ENCODE measurements around the gene SSC5D. TPM values are rescaled to one million over a fixed set of nuclear protein-coding genes. Genes with fewer than 3 reads are reported as not detected.

Gene SSC5D
- total and polyA plus RNA-seq, 2 experiments from 2014 or later: 0.23 to 0.69 TPM

GRCh38 chr19:55502197-55502952, 14.1 kb downstream of the SSC5D start:
- H3K27me3 Mint-ChIP-seq (ENCODE audit: insufficient read depth, low read depth, poor library complexity): peaks cover 37% of the 10 kb centered on the region
- Histone ChIP-seq H2AFZ (no peak overlapping the region), H3K4me2 (no peak overlapping the region), H3K27me3 (ENCODE audit: insufficient read depth) (peaks cover 32% of the 10 kb centered on the region), H3F3A (replicated peaks; ENCODE audit: low read depth) (no peaks in the 10 kb centered on the region), H4K20me1 (replicated peaks; ENCODE audit: insufficient read depth) (no peaks in the 10 kb centered on the region), H3K9me2 (ENCODE audit: insufficient read depth) (no peaks in the 10 kb centered on the region), H3K36me3 (ENCODE audit: insufficient read depth) (no peaks in the 10 kb centered on the region), H3K79me2 (replicated peaks; ENCODE audit: insufficient read depth) (no peaks in the 10 kb centered on the region), H3K4me3 (no peak overlapping the region), H3K27ac (ENCODE audit: low read depth) (no peak overlapping the region), H3K4me1 (ENCODE audit: insufficient read depth) (no peaks in the 10 kb centered on the region)
- no peak overlapping the region for H3K27ac Mint-ChIP-seq
- peaks cover 15% of the 10 kb centered on the region for H3K36me3 Mint-ChIP-seq (ENCODE audit: low read depth)
- peaks cover 21% of the 10 kb centered on the region for H3K9me3 Mint-ChIP-seq
- no peak for DNase-seq (ENCODE audit: low spot score)
- H3K4me1 Mint-ChIP-seq: no peaks in the 10 kb centered on the region
- TF ChIP-seq STAT1 (IDR thresholded peaks at IDR 0.05; ENCODE audit: unreplicated experiment) (no peak), EZH2phosphoT487 (IDR thresholded peaks at IDR 0.05; ENCODE audit: unreplicated experiment) (no peak), EZH2 (IDR thresholded peaks at IDR 0.05; ENCODE audit: low read depth, unreplicated experiment) (no peak), NANOG (IDR thresholded peaks at IDR 0.05; ENCODE audit: borderline replicate concordance) (no peak), CTCF (conservative IDR thresholded peaks at IDR 0.05; ENCODE audit: low read depth in 2 of 2) (no peak), ZNF331 (CRISPR knock-in tag; IDR thresholded peaks at IDR 0.05; ENCODE audit: low read depth) (no peak)
- TF ChIP-seq, protein P1, sequence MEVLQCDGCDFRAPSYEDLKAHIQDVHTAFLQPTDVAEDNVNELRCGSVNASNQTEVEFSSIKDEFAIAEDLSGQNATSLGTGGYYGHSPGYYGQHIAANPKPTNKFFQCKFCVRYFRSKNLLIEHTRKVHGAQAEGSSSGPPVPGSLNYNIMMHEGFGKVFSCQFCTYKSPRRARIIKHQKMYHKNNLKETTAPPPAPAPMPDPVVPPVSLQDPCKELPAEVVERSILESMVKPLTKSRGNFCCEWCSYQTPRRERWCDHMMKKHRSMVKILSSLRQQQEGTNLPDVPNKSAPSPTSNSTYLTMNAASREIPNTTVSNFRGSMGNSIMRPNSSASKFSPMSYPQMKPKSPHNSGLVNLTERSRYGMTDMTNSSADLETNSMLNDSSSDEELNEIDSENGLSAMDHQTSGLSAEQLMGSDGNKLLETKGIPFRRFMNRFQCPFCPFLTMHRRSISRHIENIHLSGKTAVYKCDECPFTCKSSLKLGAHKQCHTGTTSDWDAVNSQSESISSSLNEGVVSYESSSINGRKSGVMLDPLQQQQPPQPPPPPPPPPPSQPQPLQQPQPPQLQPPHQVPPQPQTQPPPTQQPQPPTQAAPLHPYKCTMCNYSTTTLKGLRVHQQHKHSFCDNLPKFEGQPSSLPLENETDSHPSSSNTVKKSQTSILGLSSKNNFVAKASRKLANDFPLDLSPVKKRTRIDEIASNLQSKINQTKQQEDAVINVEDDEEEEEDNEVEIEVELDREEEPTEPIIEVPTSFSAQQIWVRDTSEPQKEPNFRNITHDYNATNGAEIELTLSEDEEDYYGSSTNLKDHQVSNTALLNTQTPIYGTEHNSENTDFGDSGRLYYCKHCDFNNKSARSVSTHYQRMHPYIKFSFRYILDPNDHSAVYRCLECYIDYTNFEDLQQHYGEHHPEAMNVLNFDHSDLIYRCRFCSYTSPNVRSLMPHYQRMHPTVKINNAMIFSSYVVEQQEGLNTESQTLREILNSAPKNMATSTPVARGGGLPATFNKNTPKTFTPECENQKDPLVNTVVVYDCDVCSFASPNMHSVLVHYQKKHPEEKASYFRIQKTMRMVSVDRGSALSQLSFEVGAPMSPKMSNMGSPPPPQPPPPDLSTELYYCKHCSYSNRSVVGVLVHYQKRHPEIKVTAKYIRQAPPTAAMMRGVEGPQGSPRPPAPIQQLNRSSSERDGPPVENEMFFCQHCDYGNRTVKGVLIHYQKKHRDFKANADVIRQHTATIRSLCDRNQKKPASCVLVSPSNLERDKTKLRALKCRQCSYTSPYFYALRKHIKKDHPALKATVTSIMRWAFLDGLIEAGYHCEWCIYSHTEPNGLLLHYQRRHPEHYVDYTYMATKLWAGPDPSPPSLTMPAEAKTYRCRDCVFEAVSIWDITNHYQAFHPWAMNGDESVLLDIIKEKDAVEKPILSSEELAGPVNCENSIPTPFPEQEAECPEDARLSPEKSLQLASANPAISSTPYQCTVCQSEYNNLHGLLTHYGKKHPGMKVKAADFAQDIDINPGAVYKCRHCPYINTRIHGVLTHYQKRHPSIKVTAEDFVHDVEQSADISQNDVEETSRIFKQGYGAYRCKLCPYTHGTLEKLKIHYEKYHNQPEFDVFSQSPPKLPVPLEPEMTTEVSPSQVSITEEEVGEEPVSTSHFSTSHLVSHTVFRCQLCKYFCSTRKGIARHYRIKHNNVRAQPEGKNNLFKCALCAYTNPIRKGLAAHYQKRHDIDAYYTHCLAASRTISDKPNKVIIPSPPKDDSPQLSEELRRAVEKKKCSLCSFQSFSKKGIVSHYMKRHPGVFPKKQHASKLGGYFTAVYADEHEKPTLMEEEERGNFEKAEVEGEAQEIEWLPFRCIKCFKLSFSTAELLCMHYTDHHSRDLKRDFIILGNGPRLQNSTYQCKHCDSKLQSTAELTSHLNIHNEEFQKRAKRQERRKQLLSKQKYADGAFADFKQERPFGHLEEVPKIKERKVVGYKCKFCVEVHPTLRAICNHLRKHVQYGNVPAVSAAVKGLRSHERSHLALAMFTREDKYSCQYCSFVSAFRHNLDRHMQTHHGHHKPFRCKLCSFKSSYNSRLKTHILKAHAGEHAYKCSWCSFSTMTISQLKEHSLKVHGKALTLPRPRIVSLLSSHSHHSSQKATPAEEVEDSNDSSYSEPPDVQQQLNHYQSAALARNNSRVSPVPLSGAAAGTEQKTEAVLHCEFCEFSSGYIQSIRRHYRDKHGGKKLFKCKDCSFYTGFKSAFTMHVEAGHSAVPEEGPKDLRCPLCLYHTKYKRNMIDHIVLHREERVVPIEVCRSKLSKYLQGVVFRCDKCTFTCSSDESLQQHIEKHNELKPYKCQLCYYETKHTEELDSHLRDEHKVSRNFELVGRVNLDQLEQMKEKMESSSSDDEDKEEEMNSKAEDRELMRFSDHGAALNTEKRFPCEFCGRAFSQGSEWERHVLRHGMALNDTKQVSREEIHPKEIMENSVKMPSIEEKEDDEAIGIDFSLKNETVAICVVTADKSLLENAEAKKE (CRISPR knock-in tag; IDR thresholded peaks at IDR 0.05): no peak
- TF ChIP-seq, protein P2, sequence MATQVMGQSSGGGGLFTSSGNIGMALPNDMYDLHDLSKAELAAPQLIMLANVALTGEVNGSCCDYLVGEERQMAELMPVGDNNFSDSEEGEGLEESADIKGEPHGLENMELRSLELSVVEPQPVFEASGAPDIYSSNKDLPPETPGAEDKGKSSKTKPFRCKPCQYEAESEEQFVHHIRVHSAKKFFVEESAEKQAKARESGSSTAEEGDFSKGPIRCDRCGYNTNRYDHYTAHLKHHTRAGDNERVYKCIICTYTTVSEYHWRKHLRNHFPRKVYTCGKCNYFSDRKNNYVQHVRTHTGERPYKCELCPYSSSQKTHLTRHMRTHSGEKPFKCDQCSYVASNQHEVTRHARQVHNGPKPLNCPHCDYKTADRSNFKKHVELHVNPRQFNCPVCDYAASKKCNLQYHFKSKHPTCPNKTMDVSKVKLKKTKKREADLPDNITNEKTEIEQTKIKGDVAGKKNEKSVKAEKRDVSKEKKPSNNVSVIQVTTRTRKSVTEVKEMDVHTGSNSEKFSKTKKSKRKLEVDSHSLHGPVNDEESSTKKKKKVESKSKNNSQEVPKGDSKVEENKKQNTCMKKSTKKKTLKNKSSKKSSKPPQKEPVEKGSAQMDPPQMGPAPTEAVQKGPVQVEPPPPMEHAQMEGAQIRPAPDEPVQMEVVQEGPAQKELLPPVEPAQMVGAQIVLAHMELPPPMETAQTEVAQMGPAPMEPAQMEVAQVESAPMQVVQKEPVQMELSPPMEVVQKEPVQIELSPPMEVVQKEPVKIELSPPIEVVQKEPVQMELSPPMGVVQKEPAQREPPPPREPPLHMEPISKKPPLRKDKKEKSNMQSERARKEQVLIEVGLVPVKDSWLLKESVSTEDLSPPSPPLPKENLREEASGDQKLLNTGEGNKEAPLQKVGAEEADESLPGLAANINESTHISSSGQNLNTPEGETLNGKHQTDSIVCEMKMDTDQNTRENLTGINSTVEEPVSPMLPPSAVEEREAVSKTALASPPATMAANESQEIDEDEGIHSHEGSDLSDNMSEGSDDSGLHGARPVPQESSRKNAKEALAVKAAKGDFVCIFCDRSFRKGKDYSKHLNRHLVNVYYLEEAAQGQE (IDR thresholded peaks at IDR 0.05; ENCODE audit: unreplicated experiment): no peak
- H3K4me3 Mint-ChIP-seq: no peak overlapping the region; the same call in 2 of the 3 replicates
- ATAC-seq: no peak
